Measurements from ENCODE around the gene PMS1. TPM values are rescaled to one million over a fixed set of nuclear protein-coding genes. Genes with fewer than 3 reads are reported as not detected.
"Not testable (repeated sequence)": the region's sequence is repeated elsewhere in the genome, so short reads cannot be mapped to it uniquely, and the experiment has no call there.

Gene PMS1
- total RNA-seq (10 to 100 TPM; 15.3 to 39.3 (median 28.6) TPM), polyA plus RNA-seq (10 to 100 TPM; 12.6 to 18.6 (median 16.0) TPM)
- long read RNA-seq, donor 1, partial matches to known transcripts, result 0 of 3 reads
- long read RNA-seq, donor 1, other reads (novel, unspliced or antisense), result 0 of 3 reads
- long read RNA-seq, donor 2, partial matches to known transcripts, result 0 of 3 reads
- long read RNA-seq, donor 2, other reads (novel, unspliced or antisense), result 0 of 3 reads

GRCh38 chr2:189783927-189784867, at the start of gene PMS1, which contains the start of gene ORMDL1:
PMS1 (plus strand) TSS chr2:189784450; CDS start chr2:189791810, 7,360 bp downstream.
ORMDL1 (minus strand) TSS chr2:189784339; CDS start chr2:189782595, 1,744 bp downstream.
- Histone ChIP-seq H3K4me3 (peak within 1 kb of the TSS; percentile 72 to 94 (median 81)), H3K27me3 (replicated peaks in 1 of 7) (no peaks in the 10 kb centered on the region), H3K4me1 (peaks cover 24 to 68% (median 55%) of the 10 kb centered on the region in 6 donors), H3K36me3 (peaks cover 0 to 37% (median 19%) of the 10 kb centered on the region in 6 donors), H3K9me3 (no peaks in the 10 kb centered on the region), H3K27ac (peak within 1 kb of the TSS; percentile 95 to 99 (median 98))
- intact Hi-C loops (cut with DNase I; ENCODE audit: low total_unique reads), result no loop called here
- 0% methylated on average over 59 to 96 of the region's 96 CpGs for WGBS, 5 donors
- DNase-seq, result peak; percentile 99
- TF ChIP-seq POLR2AphosphoS5 (IDR thresholded peaks at IDR 0.05) (peak; percentile 98 to 99 (median 99)), POLR2A (IDR thresholded peaks at IDR 0.05) (peak; percentile 9 to 90 (median 63))
- TF ChIP-seq, protein P1, sequence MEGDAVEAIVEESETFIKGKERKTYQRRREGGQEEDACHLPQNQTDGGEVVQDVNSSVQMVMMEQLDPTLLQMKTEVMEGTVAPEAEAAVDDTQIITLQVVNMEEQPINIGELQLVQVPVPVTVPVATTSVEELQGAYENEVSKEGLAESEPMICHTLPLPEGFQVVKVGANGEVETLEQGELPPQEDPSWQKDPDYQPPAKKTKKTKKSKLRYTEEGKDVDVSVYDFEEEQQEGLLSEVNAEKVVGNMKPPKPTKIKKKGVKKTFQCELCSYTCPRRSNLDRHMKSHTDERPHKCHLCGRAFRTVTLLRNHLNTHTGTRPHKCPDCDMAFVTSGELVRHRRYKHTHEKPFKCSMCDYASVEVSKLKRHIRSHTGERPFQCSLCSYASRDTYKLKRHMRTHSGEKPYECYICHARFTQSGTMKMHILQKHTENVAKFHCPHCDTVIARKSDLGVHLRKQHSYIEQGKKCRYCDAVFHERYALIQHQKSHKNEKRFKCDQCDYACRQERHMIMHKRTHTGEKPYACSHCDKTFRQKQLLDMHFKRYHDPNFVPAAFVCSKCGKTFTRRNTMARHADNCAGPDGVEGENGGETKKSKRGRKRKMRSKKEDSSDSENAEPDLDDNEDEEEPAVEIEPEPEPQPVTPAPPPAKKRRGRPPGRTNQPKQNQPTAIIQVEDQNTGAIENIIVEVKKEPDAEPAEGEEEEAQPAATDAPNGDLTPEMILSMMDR (IDR thresholded peaks at IDR 0.05 in 8 of 11, conservative IDR thresholded peaks at IDR 0.05 in 3 of 11), result peak in 4 of 11 experiments; percentile 7 to 12 (median 9)

GRCh38 chr2:189751080-189751658, 33.1 kb upstream of the PMS1 start:
- TF ChIP-seq POLR2AphosphoS5 (IDR thresholded peaks at IDR 0.05), result no peak
- TF ChIP-seq, protein P1 (IDR thresholded peaks at IDR 0.05 in 8 of 11, conservative IDR thresholded peaks at IDR 0.05 in 3 of 11), result peak in 10 of 11 experiments; percentile 19 to 66 (median 58)
- no peaks in the 10 kb centered on the region for H3K9me3 ChIP-seq
- 84 to 86% (median 85%) methylated on average over 10 of the region's 10 CpGs for WGBS, 5 donors
- peaks cover 0 to 88% (median 39%) of the 10 kb centered on the region in 6 donors for H3K36me3 ChIP-seq
- intact Hi-C loops (cut with DNase I; ENCODE audit: low total_unique reads), result no loop called here
- H3K27me3 ChIP-seq (replicated peaks in 1 of 7), result no peaks in the 10 kb centered on the region
- no peak overlapping the region for H3K27ac ChIP-seq
- DNase-seq, result no peak
- no peak overlapping the region for H3K4me3 ChIP-seq
- H3K4me1 ChIP-seq, result no peaks in the 10 kb centered on the region

DNA sequence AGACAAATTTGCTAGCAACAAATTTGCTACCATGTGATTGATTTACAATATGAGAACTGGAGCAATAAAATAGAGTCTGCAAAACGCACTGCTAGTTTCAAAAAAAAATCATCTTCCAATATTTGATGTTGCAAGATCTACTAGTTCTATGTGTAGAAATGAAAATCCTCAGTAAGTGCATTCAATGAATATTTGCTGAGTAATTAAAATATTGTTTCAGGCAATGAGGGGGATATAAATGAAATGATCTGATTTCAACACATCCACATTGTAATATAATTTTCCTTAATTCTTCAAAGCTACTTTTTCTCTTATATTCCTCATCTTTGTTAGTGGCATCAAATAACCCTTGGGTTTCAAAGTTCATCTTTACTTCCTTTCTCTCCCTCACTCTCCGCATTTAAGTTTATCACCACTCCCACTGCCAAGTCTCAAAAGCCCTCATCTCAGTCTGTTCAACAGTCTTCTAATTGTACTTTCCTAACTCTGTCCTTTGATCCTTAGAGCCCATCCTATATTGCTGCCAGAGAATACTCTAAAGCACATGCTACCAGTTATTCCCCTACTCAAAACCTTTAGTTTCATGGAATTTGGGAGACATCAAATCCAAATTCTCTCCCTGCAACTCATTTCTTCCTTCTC, 27.8 kb upstream of the PMS1 start:
- peaks cover 0 to 69% (median 21%) of the 10 kb centered on the region in 6 donors for H3K36me3 ChIP-seq
- no peak overlapping the region for H3K4me3 ChIP-seq
- H3K9me3 ChIP-seq, result no peaks in the 10 kb centered on the region
- peaks cover 2 to 5% (median 3%) of the 10 kb centered on the region in 6 donors for H3K4me1 ChIP-seq
- intact Hi-C loops (cut with DNase I; ENCODE audit: low total_unique reads), result no loop called here
- H3K27me3 ChIP-seq (replicated peaks in 1 of 7), result no peaks in the 10 kb centered on the region
- 87 to 95% (median 91%) methylated on average over 2 of the region's 2 CpGs for WGBS, 5 donors
- H3K27ac ChIP-seq, result no peak overlapping the region
- TF ChIP-seq, protein P1 (IDR thresholded peaks at IDR 0.05 in 8 of 11, conservative IDR thresholded peaks at IDR 0.05 in 3 of 11), result no peak
- TF ChIP-seq POLR2A (IDR thresholded peaks at IDR 0.05) (no peak), POLR2AphosphoS5 (IDR thresholded peaks at IDR 0.05) (no peak)
- no peak for DNase-seq

DNA sequence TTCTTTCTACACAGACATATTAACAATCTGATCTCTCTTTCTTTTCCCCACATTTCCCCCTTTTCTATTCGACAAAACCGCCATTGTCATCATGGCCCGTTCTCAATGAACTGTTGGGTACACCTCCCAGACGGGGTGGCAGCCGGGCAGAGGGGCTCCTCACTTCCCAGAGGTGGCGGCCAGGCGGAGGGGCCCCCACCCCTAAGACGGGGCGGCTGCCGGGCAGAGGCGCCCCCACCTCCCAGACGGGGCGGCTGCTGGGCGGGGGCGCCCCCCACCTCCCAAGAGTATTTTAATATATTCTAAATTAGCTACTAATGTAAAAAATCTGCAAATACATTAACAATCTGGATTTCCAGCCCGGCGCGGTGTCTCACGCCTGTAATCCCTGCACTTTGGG, 24.1 kb upstream of the PMS1 start:
- 93 to 98% (median 96%) methylated on average over 8 to 19 of the region's 19 CpGs for WGBS, 5 donors
- H3K27ac ChIP-seq; H3K4me3 ChIP-seq; H3K9me3 ChIP-seq; H3K27me3 ChIP-seq (replicated peaks in 1 of 7); DNase-seq; intact Hi-C loops (cut with DNase I; ENCODE audit: low total_unique reads): not testable (repeated sequence)
- Histone ChIP-seq H3K36me3 (peaks cover 0 to 32% (median 0%) of the 10 kb centered on the region in 6 donors), H3K4me1 (peaks cover 8 to 26% (median 20%) of the 10 kb centered on the region in 6 donors)
